H9 (cell line): ENCODE data around the gene DEFB132. TPM values are rescaled to one million over a fixed set of nuclear protein-coding genes. Genes with fewer than 3 reads are reported as not detected.
A peak's percentile ranks its signal among the peaks of the same experiment; 100 is the strongest.

Source experiments
- DNase-seq: peaks from one replicate; pipeline ENCODE4 v3.0.0-alpha.2; 2017
- H2AFZ ChIP-seq: one replicate; pipeline ENCODE4 v1.6.1; 2013; ENCODE audit warnings: mild to moderate bottlenecking, low read length, control low read depth, moderate library complexity
- H2AK5ac ChIP-seq: 2 replicates; pipeline ENCODE4 v1.6.1; 2013; ENCODE audit warnings: low read length, control low read depth, mixed read lengths; ENCODE audit not compliant: insufficient read length
- H2BK120ac ChIP-seq: one replicate; pipeline ENCODE4 v1.6.1; 2013; ENCODE audit warnings: low read depth, mild to moderate bottlenecking, low read length, control low read depth, inconsistent platforms; ENCODE audit not compliant: poor library complexity, severe bottlenecking
- H2BK12ac ChIP-seq: 2 replicates; pipeline ENCODE4 v1.6.1; 2013; ENCODE audit warnings: low read length, control low read depth, mixed read lengths, low read depth; ENCODE audit not compliant: insufficient read length
- H2BK15ac ChIP-seq: 2 replicates; pipeline ENCODE4 v1.6.1; 2013; ENCODE audit warnings: low read depth, low read length, control low read depth
- H2BK20ac ChIP-seq: one replicate; pipeline ENCODE4 v1.6.1; 2013; ENCODE audit warnings: low read depth, mild to moderate bottlenecking, low read length, control low read depth, inconsistent platforms; ENCODE audit not compliant: poor library complexity, severe bottlenecking
- H2BK5ac ChIP-seq: 2 replicates; pipeline ENCODE4 v1.6.1; 2013; ENCODE audit warnings: low read length, control low read depth, mixed read lengths; ENCODE audit not compliant: insufficient read length
- H3K14ac ChIP-seq: 2 replicates; pipeline ENCODE4 v1.6.1; 2013; ENCODE audit warnings: low read length, control low read depth; ENCODE audit not compliant: insufficient read depth
- H3K18ac ChIP-seq: 2 replicates; pipeline ENCODE4 v1.6.1; 2013; ENCODE audit warnings: low read depth, mild to moderate bottlenecking, mixed read lengths, low read length, control low read depth; ENCODE audit not compliant: insufficient read length
- H3K23ac ChIP-seq: 2 replicates; pipeline ENCODE4 v1.6.1; 2013; ENCODE audit warnings: low read length, control low read depth, mixed read lengths, low read depth; ENCODE audit not compliant: insufficient read length
- H3K23me2 ChIP-seq: 2 replicates; pipeline ENCODE4 v1.6.1; 2013; ENCODE audit warnings: low read depth, mild to moderate bottlenecking, mixed read lengths, low read length, control low read depth; ENCODE audit not compliant: insufficient read length, poor library complexity, severe bottlenecking
- H3K27ac ChIP-seq: 2 replicates; pipeline ENCODE4 v1.5.1; 2013; ENCODE audit warnings: low read length, control low read depth, mixed read lengths, low read depth; ENCODE audit not compliant: insufficient read length
- H3K27me3 ChIP-seq: 2 replicates; pipeline ENCODE4 v1.6.1; 2013; ENCODE audit warnings: low read length, control low read depth, inconsistent platforms; ENCODE audit not compliant: insufficient read depth
- H3K4ac ChIP-seq: 2 replicates; pipeline ENCODE4 v1.6.1; 2013; ENCODE audit warnings: low read depth, mild to moderate bottlenecking, control low read depth, inconsistent platforms, low read length, moderate library complexity
- H3K4me1 ChIP-seq: 2 replicates; pipeline ENCODE4 v1.6.1; 2013; ENCODE audit warnings: low read length, control low read depth, inconsistent platforms; ENCODE audit not compliant: insufficient read depth
- H3K4me2 ChIP-seq: 2 replicates; pipeline ENCODE4 v1.6.1; 2013; ENCODE audit warnings: low read length, control low read depth, mixed read lengths; ENCODE audit not compliant: insufficient read length, insufficient read depth
- H3K56ac ChIP-seq: 2 replicates; pipeline ENCODE4 v1.6.1; 2013; ENCODE audit warnings: low read depth, mild to moderate bottlenecking, mixed read lengths, low read length, control low read depth; ENCODE audit not compliant: insufficient read length
- H3K79me1 ChIP-seq: 2 replicates; pipeline ENCODE4 v1.6.1; 2013; ENCODE audit warnings: low read depth, mild to moderate bottlenecking, moderate library complexity, low read length, control low read depth, inconsistent platforms; ENCODE audit not compliant: insufficient read depth, poor library complexity, severe bottlenecking
- H3K79me2 ChIP-seq: 2 replicates; pipeline ENCODE4 v1.6.1; 2013; ENCODE audit warnings: low read length, control low read depth, inconsistent platforms; ENCODE audit not compliant: insufficient read depth
- H3K9ac ChIP-seq: 2 replicates; pipeline ENCODE4 v1.6.1; 2013; ENCODE audit warnings: low read length, control low read depth, mixed read lengths; ENCODE audit not compliant: insufficient read length; ENCODE audit errors: extremely low read depth
- H3K9me3 ChIP-seq: one replicate; pipeline ENCODE4 v1.6.1; 2013; ENCODE audit warnings: low read depth, low read length, inconsistent platforms; ENCODE audit not compliant: control insufficient read depth
- H3T11ph ChIP-seq: one replicate; pipeline ENCODE4 v1.6.1; 2013; ENCODE audit warnings: mild to moderate bottlenecking, low read length, control low read depth, inconsistent platforms
- H4K20me1 ChIP-seq: one replicate; pipeline ENCODE4 v1.6.1; 2013; ENCODE audit not compliant: control insufficient read depth, insufficient read length, insufficient read depth
- H4K5ac ChIP-seq: 2 replicates; pipeline ENCODE4 v1.6.1; 2013; ENCODE audit warnings: low read depth, mild to moderate bottlenecking, mixed read lengths, low read length, control low read depth; ENCODE audit not compliant: insufficient read length
- H4K8ac ChIP-seq: replicated peaks from 2 replicates; pipeline ENCODE4 v1.6.1; 2013; ENCODE audit warnings: low read length, control low read depth, mixed read lengths, low read depth; ENCODE audit not compliant: insufficient read length
- H4K91ac ChIP-seq: 2 replicates; pipeline ENCODE4 v1.6.1; 2013; ENCODE audit warnings: low read depth, mild to moderate bottlenecking, moderate library complexity, mixed read lengths, low read length, control low read depth; ENCODE audit not compliant: insufficient read length
- H3K27ac Mint-ChIP-seq, 3 experiments: 2 replicates in 2 of 3; 3 replicates in 1 of 3; pipeline ENCODE4 v1.8.0; 2020 to 2021; ENCODE audit warnings: mixed read lengths in 3 of 3, mild to moderate bottlenecking in 1 of 3, moderate library complexity in 1 of 3
- H3K27me3 Mint-ChIP-seq: 2 replicates; pipeline ENCODE4 v1.8.0; 2021; ENCODE audit warnings: low read depth, mild to moderate bottlenecking, moderate library complexity, mixed read lengths
- H3K36me3 Mint-ChIP-seq, 3 experiments: 2 replicates in 2 of 3; 3 replicates in 1 of 3; pipeline ENCODE4 v1.8.0; 2020 to 2021; ENCODE audit warnings: low read depth in 3 of 3, mixed read lengths in 3 of 3; ENCODE audit not compliant: insufficient read depth in 1 of 3
- H3K4me1 Mint-ChIP-seq, 2 experiments: 2 replicates each; pipeline ENCODE4 v1.8.0; 2020; ENCODE audit warnings: mixed read lengths in 2 of 2
- H3K4me3 Mint-ChIP-seq, 2 experiments: 2 replicates in 1 of 2; 3 replicates in 1 of 2; pipeline ENCODE4 v1.8.0; 2020 to 2021; ENCODE audit warnings: mild to moderate bottlenecking in 2 of 2, mixed read lengths in 2 of 2, moderate library complexity in 1 of 2
- H3K9me3 Mint-ChIP-seq, 2 experiments: 2 replicates in 1 of 2; 3 replicates in 1 of 2; pipeline ENCODE4 v1.8.0; 2020; ENCODE audit warnings: mild to moderate bottlenecking in 2 of 2, mixed read lengths in 2 of 2, moderate library complexity in 1 of 2
- CTCF ChIP-seq: fragments of 200-600 bp; sonication (generic); conservative IDR thresholded peaks from 3 replicates; pipeline ENCODE4 v1.8.0; 2021; ENCODE audit warnings: antibody characterized with exemption, mild to moderate bottlenecking
- WGBS: extraction: QIAGEN DNeasy Blood & Tissue Kit; methylation state at CpG from one replicate; pipeline ENCODE4 v1.1.7; 2013; ENCODE audit warnings: missing lambda C conversion rate, low lambda C conversion rate, mixed read lengths; ENCODE audit not compliant: insufficient read length; ENCODE audit errors: extremely low coverage; 5-methylcytosine and 5-hydroxymethylcytosine counted together
- total RNA-seq: library from RNA; stranded (reverse); gene quantifications from 2 replicates; pipeline ENCODE4 v1.2.1, GENCODE V29; 2021

DEFB132 gene
- total RNA-seq, 1 experiment from 2014 or later: not detected

- Histone ChIP-seq H2BK20ac (no peak overlapping the region), H3K79me2 (no peaks in the 10 kb centered on the region), H3K27me3 (peaks cover 5% of the 10 kb centered on the region; the same call in 1 of the 2 replicates), H4K91ac (no peak overlapping the region), H2BK15ac (no peak overlapping the region), H4K8ac (no peak overlapping the region), H3T11ph (no peak overlapping the region), H3K4me1 (no peaks in the 10 kb centered on the region), H2AFZ (peak overlapping the region; percentile 5), H3K14ac (peak overlapping the region; percentile 92), H3K23ac (no peak overlapping the region), H3K4me2 (peak overlapping the region; percentile 30), H2BK120ac (no peak overlapping the region), H2AK5ac (no peak overlapping the region), H3K9me3 (no peaks in the 10 kb centered on the region), H3K18ac (peak overlapping the region; percentile 55), H3K79me1 (no peaks in the 10 kb centered on the region), H2BK5ac (no peak overlapping the region), H2BK12ac (no peak overlapping the region), H3K27ac (no peak overlapping the region), H3K56ac (no peak overlapping the region), H4K5ac (peak overlapping the region; percentile 19), H3K9ac (peak overlapping the region; percentile 5), H3K23me2 (no peaks in the 10 kb centered on the region), H4K20me1 (no peaks in the 10 kb centered on the region), H3K4ac (no peak overlapping the region)
- peak overlapping the region in 2 of 3 experiments; percentile 84 to 93; a peak in 4 of 7 replicates for H3K27ac Mint-ChIP-seq
- TF ChIP-seq CTCF: peak; percentile 98
- WGBS: no CpG with 5 or more reads among the region's 43 CpGs
- peak overlapping the region; percentile 53 to 61 for H3K4me3 Mint-ChIP-seq
- peaks cover 67% of the 10 kb centered on the region for H3K27me3 Mint-ChIP-seq
- peaks cover 0 to 3% of the 10 kb centered on the region in 2 experiments; a peak in 2 of 5 replicates for H3K9me3 Mint-ChIP-seq
- H3K36me3 Mint-ChIP-seq: peaks cover 0 to 5% (median 0%) of the 10 kb centered on the region in 3 experiments; a peak in 4 of 7 replicates
- peak; percentile 97 for DNase-seq
- peaks cover 8% of the 10 kb centered on the region in 2 experiments for H3K4me1 Mint-ChIP-seq
Observed at GRCh38 chr20:266596-267562, 9.4 kb downstream of the DEFB132 start.
